Measurements from ENCODE around the gene PHACTR1.

Gene PHACTR1

GRCh38 chr6:13267142-13267651, 550.6 kb downstream of the PHACTR1 start:
- DNase-seq (ENCODE audit: low read depth in 2 of 2) = no peak

GRCh38 chr6:13268913-13269518, 552.4 kb downstream of the PHACTR1 start:
- DNase-seq (ENCODE audit: low read depth in 2 of 2) = no peak

- no peak for DNase-seq (ENCODE audit: low read depth in 2 of 2)
These were observed 555.8 kb downstream of the PHACTR1 start for GRCh38 chr6:13272131-13273046.

DNA sequence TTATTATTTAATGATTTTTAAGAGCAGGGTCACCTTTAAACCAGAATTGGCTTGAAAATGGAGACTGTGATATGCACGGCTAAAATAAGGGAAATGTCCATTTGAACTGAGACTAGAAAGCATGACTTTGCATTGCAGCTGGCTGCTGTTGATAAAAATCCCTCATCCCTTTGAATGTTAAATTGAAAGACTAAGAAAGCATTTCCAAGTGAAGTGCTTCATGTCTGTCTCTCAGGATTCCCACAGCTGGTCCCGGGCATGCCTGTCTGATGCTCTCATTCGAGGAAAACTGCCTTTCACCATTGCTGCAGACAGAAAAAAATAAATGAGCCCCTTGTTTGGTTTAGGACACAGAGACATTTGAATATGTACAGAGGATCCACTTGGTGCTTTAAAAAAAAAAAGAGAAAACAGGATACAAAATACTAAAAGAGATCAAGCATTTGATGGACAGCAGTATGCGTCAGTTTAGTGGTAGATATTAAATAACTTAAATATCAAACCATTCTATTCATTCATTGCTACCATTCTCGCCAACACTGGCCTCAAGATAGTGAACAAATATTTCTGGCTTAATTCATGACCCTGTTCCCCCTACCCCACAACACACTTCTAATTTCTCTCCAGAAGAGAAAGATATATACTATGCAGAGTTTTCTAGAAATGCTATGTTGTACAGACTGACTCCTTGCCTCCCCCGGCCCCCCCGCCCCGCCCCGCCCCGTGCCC, 556.8 kb downstream of the PHACTR1 start:
- no peak for DNase-seq (ENCODE audit: low read depth in 2 of 2)

DNA sequence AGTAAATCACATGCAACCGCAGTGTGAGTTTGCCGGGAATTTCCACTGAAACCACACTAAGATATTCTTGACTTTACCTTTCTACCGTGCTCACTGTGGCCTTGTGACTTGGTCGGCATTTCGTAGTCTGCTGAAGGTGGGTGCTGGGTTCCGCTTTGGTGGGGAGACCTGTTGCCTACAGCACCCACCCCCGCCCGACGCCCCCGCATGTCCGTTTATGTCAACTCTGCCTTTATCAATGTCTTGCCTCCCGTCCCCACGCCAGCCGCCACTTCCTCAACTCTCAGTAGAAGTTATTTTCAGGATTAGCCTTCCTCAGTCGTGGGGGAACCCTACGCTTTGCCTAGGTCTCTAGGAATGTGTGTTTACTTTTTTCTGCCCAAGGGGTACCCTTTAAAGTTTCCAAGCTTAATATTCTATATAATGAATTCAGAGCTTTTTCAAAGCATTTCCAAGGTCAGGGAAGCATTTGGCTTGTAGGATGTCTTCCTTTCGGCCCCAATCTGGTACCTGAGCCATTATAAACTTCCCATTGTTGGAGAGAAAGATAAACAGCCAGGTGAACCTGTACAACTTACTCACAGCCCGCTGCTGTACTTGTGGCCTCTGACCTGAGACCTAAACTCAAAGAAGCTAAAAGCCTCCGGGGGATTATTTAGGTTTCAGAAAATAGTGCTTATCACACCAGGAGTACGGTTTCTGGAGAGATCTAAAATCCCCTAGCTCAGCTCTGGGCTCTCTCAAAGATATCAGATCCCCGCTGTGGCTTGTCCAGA, 557.6 kb downstream of the PHACTR1 start:
- peak in 1 of 2 donors; percentile 41 for DNase-seq (ENCODE audit: low read depth in 2 of 2)

DNA sequence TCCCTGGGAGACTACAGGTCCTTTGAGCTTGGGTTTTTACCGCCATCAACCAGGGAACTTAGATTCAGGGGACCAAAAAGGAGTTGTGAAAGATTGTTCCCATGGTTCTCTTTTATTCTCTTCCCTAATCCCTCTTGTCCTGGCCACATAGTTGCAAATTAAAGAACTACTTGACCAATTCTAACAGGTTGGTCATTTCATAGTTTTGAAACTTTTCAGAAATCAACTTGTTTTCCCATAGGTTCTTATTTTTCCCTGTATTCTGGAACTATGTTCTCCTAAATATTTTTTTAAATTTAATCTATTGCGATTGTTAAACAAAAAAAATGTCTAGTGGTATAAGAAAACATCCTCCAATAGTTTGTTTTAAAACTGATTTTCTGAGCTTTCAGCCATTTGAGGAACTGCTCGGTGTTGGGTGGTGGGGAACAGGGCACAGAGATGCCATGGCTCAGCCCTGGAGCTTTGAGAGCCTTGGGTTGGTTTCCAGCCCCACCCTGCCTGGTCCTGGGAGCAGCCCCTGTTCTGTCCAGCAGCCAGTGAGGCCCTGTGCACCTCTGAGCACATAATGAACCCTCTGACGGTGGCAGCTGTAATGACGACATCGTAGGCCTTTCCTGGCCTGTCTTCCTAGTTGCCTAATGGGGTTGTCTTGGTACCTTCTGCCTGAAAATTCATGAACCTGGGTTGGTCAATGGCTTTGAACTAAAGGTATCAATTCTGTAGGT, 558.3 kb downstream of the PHACTR1 start:
- DNase-seq (ENCODE audit: low read depth in 2 of 2) = no peak

DNA sequence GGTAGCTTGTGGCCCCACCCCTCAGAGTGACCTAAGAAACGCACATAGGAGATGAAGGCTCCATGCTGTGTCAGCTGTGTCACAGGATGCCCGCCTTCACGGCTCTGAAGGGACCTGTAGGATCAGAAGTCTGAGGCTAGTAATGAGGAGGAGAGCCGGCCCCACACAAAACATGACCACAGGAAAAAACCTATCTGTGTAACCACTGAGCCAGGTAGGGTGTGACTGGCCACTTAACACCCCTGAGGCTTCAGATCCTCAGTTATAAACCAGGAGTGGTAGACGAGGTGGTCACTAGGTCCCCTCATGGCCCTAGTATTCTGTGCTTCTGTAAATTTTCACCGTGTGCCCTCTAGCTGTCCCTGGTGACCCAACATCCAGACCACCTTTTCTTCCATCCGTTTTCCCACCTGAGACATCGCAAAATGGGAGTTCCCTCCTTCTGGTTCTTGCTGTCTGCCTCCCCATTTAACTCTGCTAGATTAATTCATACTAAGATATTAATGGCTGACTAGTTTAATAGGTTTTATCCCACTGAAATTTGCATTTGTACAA, 558.9 kb downstream of the PHACTR1 start:
- DNase-seq (ENCODE audit: low read depth in 2 of 2) = no peak

DNA sequence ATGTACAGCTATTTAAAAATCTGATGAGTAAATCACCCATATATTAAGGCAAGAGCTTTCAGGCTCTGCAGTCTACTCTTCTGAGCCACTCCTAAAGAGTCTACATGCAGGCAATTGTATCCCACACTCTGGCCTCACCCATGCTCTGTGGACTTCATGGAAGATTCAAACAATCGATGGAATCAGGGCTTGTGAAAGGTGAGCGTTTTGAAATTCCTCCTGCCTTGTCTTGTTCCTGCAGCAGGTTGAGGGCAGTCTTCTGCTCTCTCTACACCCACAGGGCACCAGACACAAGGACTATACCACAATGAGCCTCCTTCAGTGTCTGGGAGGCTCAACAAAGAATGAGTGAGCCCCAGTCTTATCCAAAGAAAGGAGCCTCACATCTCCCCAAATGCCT, 560.7 kb downstream of the PHACTR1 start:
- DNase-seq (ENCODE audit: low read depth in 2 of 2) = no peak

DNA sequence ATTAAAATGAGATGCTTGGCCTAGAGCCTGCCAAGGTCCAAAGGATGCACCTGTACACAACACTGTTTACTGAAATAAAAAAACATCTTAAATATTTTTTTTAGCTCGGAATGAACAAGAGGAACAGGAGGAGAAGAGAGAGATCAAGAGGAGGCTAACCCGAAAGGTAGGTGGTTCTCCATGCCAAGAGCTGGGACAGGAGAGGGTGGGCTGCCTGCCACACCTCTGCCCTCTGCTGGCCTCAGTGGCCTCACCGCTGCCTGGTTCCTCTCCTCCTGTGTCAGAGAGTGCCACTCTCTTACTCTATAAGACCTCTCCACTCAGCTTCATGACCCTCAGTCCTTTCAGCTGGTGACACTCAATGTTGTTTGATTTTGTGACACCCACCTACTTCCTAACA, 561.6 kb downstream of the PHACTR1 start:
- no peak for DNase-seq (ENCODE audit: low read depth in 2 of 2)

- DNase-seq (ENCODE audit: low read depth in 2 of 2) = no peak
These were observed 562.4 kb downstream of the PHACTR1 start for GRCh38 chr6:13278991-13279390.

DNA sequence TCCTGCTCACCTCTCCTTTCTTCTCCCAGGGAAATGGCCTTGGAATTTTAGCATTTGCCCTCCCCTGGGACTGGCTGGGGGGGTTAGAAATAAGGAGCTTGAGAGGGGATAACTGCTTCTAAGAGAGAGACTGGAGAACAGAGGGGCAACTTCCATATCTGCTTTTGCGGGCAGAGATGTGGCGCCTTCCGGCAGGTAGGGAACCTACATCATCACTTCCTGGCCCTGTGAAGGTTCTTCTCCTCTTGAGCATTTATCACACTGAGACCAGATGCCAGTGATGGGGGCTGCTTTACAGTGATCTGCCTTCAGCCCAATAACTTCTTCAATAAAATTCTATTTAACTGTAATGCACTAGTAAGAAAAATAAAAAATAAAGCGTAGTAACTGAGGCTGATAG, 563.7 kb downstream of the PHACTR1 start:
- DNase-seq (ENCODE audit: low read depth in 2 of 2) = no peak

GRCh38 chr6:13281686-13282085, 565.1 kb downstream of the PHACTR1 start:
- no peak for DNase-seq (ENCODE audit: low read depth in 2 of 2)

DNA sequence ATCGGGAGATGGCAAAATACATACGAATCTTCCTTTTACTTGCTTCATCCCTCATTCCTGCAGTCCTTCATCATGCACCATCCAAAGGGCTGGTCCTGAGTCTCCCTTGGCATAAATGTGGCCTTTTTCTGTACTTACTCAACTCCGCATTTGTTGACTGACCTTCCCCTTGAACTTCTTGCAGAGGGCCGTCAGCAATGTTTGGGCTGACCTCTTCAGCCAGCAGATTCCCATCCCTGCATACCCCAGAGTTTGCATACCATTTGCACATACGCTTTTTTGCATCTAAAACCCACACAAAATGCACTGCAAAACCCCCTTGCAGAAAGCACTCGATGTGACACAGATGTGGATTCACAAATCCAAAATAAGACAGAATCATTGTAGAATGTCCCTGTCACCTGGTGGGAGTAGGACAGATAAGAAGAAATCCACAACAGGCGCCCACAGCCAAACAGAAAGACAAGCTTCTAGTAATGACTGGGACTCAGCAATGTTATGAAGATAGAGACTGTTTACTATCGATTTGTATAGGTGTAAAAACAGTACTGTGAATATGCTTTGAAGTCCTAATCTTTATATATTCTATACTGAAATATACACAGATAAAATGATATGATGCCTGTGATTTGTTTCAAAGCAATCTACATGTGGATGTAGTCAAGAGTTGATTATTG, 566.0 kb downstream of the PHACTR1 start:
- DNase-seq (ENCODE audit: low read depth in 2 of 2) = no peak

GRCh38 chr6:13283331-13283730, 566.8 kb downstream of the PHACTR1 start:
- DNase-seq (ENCODE audit: low read depth in 2 of 2) = no peak

DNA sequence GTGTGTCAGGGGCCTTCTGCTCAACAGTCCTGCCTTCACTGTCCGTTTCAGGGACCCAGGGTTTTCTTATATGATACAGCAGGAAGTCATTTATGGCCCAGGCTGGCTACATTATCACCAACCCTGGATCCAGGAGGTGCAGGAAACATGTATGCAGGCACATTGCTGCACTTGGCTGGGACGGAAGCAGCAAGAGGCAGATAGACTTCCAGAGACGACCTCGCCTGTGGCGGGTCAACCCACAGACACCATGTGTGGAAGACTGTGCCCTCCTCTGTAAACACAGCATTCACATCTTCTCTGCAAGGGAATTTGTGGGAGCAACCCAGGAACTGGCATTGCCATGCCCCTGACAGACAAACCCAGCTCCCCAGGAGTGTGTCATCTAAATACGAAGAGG, 568.1 kb downstream of the PHACTR1 start:
- DNase-seq (ENCODE audit: low read depth in 2 of 2) = no peak

- DNase-seq (ENCODE audit: low read depth in 2 of 2) = no peak
These were observed 569.1 kb downstream of the PHACTR1 start for GRCh38 chr6:13285705-13286104.

GRCh38 chr6:13286181-13286580, 569.6 kb downstream of the PHACTR1 start:
- no peak for DNase-seq (ENCODE audit: low read depth in 2 of 2)

DNA sequence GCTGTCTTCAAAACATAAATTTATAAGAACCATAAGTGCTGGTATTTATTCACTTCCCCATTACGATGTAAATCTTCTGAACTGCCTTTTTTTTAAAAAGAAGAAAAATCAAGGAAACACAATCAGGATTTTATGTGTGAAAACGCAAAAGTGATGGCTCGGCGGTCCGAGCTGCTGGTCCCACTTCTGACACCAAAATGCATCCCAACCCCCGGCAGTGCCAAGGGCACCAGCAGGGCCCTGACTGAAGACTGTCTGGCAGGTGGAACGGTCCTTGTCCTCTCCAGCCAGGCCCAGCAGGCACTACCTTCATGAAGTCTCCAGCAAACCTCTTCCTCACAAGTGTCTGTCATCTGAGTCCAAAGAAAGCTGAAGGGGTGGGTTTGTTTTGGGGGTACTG, 570.5 kb downstream of the PHACTR1 start:
- DNase-seq (ENCODE audit: low read depth in 2 of 2) = no peak

GRCh38 chr6:13288481-13288880, 571.9 kb downstream of the PHACTR1 start:
- DNase-seq (ENCODE audit: low read depth in 2 of 2) = no peak

DNA sequence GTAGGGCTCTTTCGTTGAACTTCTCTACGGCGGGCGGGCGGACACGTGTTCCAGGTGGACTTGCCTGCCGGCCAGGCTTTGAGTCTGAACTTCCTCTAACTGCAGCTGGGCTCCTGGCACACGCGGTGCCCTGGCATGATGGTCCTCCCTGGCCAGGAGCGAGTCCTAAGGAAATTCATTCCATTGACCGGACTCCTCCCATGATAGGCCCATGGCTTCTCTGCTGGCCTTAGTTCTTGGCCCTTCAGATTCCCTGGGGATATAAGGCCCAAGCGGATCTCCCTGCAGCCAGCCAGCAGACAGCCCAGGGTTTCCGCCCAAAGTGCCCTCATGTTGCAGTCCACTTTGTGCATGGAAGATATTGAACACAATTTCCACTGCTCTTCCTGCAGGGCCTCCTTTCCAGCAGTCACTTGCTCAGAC, 572.4 kb downstream of the PHACTR1 start:
- no peak for DNase-seq (ENCODE audit: low read depth in 2 of 2)
